HG02610 (cell line): Measurements from ENCODE around the gene RNF8.
"Not testable (repeated sequence)": the region's sequence is repeated elsewhere in the genome, so short reads cannot be mapped to it uniquely, and the experiment has no call there.

Experiments used
- ATAC-seq: cut with Tn5 transposase; IDR thresholded peaks from one replicate; pipeline ENCODE4 v1.9.1; 2021; ENCODE audit warnings: mild to moderate bottlenecking, moderate library complexity; ENCODE audit not compliant: unreplicated experiment

The RNF8 gene

GRCh38 chr6:37353761-37354525 is at the start of gene RNF8:
RNF8 (plus strand) TSS chr6:37353983; CDS start chr6:37354165, 182 bp downstream.
- ATAC-seq = peak; percentile 89

- no peak for ATAC-seq
Observed at GRCh38 chr6:37304766-37305165, 49.0 kb upstream of the RNF8 start.

- ATAC-seq = no peak
Observed at GRCh38 chr6:37305841-37306425, 47.9 kb upstream of the RNF8 start.

GRCh38 chr6:37306624-37307222 is 47.1 kb upstream of the RNF8 start:
- no peak for ATAC-seq

- not testable (repeated sequence) for ATAC-seq
Observed at GRCh38 chr6:37307484-37307883, 46.3 kb upstream of the RNF8 start.

GRCh38 chr6:37308069-37308815 is 45.5 kb upstream of the RNF8 start:
- ATAC-seq = no peak

- ATAC-seq = no peak
Observed at GRCh38 chr6:37309046-37309445, 44.7 kb upstream of the RNF8 start.

- ATAC-seq = no peak
Observed at GRCh38 chr6:37309692-37310091, 44.1 kb upstream of the RNF8 start.

- no peak for ATAC-seq
Observed at GRCh38 chr6:37310966-37311365, 42.8 kb upstream of the RNF8 start.

- no peak for ATAC-seq
Observed at GRCh38 chr6:37311741-37312473, 41.9 kb upstream of the RNF8 start.

- no peak for ATAC-seq
Observed at GRCh38 chr6:37313723-37314486, 39.9 kb upstream of the RNF8 start.

- no peak for ATAC-seq
Observed at GRCh38 chr6:37314487-37315156, 39.2 kb upstream of the RNF8 start.

GRCh38 chr6:37315157-37315515 is 38.6 kb upstream of the RNF8 start:
- ATAC-seq = no peak

GRCh38 chr6:37316071-37316470 is 37.7 kb upstream of the RNF8 start:
- ATAC-seq = no peak

- ATAC-seq = peak; percentile 48
Observed at GRCh38 chr6:37317312-37318038, 36.3 kb upstream of the RNF8 start.

GRCh38 chr6:37319156-37319555 is 34.6 kb upstream of the RNF8 start:
- ATAC-seq = no peak

- no peak for ATAC-seq
Observed at GRCh38 chr6:37319856-37320480, 33.8 kb upstream of the RNF8 start.

GRCh38 chr6:37320646-37321045 is 33.1 kb upstream of the RNF8 start:
- ATAC-seq = no peak
